Activated naive CD4-positive, alpha-beta T cell treated with anti-CD3 and anti-CD28 coated beads, Interleukin-2, amount 50 U/mL, for 72 hours (primary cell): Measurements from ENCODE around the gene ABL1. TPM values are rescaled to one million over a fixed set of nuclear protein-coding genes. Genes with fewer than 3 reads are reported as not detected.

ENCODE experiments used
- ATAC-seq, 2 donors: fragments of 150-1000 bp; cut with Tn5 transposase; 2 replicates each; pipeline ENCODE4 v1.10.0; 2021; ENCODE audit warnings: mild to moderate bottlenecking in 2 of 2, moderate library complexity in 2 of 2
- DNase-seq, 2 donors: peaks; one replicate each; pipeline ENCODE4 v3.0.0; 2021 to 2022; ENCODE audit warnings: low spot score in 2 of 2
- H3K27ac Mint-ChIP-seq, 2 donors: one replicate each; pipeline ENCODE4 v1.8.0; 2022; ENCODE audit warnings: mild to moderate bottlenecking in 2 of 2, mixed read lengths in 2 of 2
- H3K36me3 Mint-ChIP-seq, 2 donors: one replicate each; pipeline ENCODE4 v1.8.0; 2022; ENCODE audit warnings: mixed read lengths in 2 of 2
- H3K9me3 Mint-ChIP-seq, 2 donors: one replicate each; pipeline ENCODE4 v1.8.0; 2022; ENCODE audit warnings: mixed read lengths in 2 of 2
- total RNA-seq, 2 donors: library from RNA; stranded (reverse); gene quantifications; one replicate each; pipeline ENCODE4 v1.2.3, GENCODE V29; 2022

Gene ABL1
- total RNA-seq, 2 donors from 2014 or later: 24.4 to 35.0 TPM

GRCh38 chr9:130921989-130922892, 87.2 kb downstream of the ABL1 start:
- no peak for DNase-seq
- Mint-ChIP-seq H3K27ac (no peak overlapping the region), H3K9me3 (no peaks in the 10 kb centered on the region), H3K36me3 (no peaks in the 10 kb centered on the region)
- no peak for ATAC-seq

DNA sequence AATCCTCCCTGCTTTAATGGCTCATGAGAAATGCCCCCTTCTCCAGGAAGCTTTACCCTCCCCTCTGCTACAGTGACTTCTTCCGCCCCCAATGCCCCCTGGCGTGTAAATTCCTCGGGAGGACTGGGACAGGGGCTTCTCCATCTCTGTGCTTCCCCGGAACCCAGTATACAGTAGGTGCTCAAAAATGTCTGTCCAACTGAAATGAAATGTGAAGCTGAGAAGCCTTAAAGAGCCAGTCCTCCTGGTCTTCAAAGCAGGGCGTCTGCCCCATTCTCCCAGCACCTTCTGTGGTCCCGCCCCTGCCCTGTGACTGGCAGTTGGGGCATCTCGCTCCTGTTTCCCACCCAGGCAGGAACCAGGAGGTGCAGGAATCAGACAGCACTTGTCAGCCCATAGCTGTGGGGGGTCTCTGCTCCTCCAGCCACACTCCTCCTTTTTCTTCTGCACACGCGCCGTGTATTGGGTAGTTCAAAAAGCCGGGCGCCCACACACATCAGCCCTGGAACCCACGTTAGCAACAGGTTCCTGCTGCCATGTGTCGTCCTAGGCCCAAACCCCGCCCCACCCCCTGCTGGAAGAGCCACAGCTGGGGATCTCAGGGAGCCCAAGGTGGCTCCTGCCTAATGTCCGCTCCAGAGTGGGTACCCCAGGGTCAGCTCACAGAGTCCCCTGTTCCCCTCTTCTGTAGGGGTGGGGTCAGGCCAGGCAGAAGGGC, 88.0 kb downstream of the ABL1 start:
- ATAC-seq (no peak), DNase-seq (no peak)
- no peaks in the 10 kb centered on the region for H3K36me3 Mint-ChIP-seq
- H3K9me3 Mint-ChIP-seq: no peaks in the 10 kb centered on the region
- no peak overlapping the region for H3K27ac Mint-ChIP-seq

GRCh38 chr9:130923611-130924447, 88.8 kb downstream of the ABL1 start:
- H3K9me3 Mint-ChIP-seq: no peaks in the 10 kb centered on the region
- H3K36me3 Mint-ChIP-seq: no peaks in the 10 kb centered on the region
- no peak for DNase-seq
- no peak overlapping the region for H3K27ac Mint-ChIP-seq
- ATAC-seq: no peak

DNA sequence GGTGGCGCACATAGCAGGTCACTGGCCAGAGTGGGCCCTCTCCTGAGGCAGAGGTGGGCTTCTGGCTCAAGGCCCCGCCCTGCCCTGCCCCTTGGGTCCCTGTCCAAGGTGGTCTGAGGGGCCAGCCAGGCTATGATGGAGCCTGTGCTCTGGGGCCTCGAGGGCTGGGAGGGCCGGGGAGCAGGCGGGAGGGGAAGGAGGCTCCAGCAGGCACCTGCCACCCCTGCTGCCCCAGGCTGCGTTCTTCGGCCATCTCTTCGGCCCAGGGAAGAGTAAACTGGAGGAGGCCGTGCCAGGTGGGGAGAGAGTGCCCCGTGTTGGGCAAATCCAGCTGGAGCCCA, 89.4 kb downstream of the ABL1 start:
- no peak for ATAC-seq
- DNase-seq: no peak
- no peaks in the 10 kb centered on the region for H3K9me3 Mint-ChIP-seq
- no peaks in the 10 kb centered on the region for H3K36me3 Mint-ChIP-seq
- no peak overlapping the region for H3K27ac Mint-ChIP-seq

GRCh38 chr9:130925050-130925678, 90.1 kb downstream of the ABL1 start:
- H3K36me3 Mint-ChIP-seq: no peaks in the 10 kb centered on the region
- H3K9me3 Mint-ChIP-seq: no peaks in the 10 kb centered on the region
- no peak for ATAC-seq
- H3K27ac Mint-ChIP-seq: no peak overlapping the region
- DNase-seq: no peak

GRCh38 chr9:130927338-130927737, 92.3 kb downstream of the ABL1 start:
- Mint-ChIP-seq H3K9me3 (no peaks in the 10 kb centered on the region), H3K27ac (no peak overlapping the region), H3K36me3 (no peaks in the 10 kb centered on the region)
- DNase-seq (no peak), ATAC-seq (no peak)

GRCh38 chr9:130927995-130928900, 93.2 kb downstream of the ABL1 start:
- Mint-ChIP-seq H3K36me3 (no peaks in the 10 kb centered on the region), H3K27ac (no peak overlapping the region), H3K9me3 (no peaks in the 10 kb centered on the region)
- DNase-seq (no peak), ATAC-seq (peak in 1 of 2 donors; percentile 43)

- Mint-ChIP-seq H3K27ac (no peak overlapping the region), H3K9me3 (no peaks in the 10 kb centered on the region), H3K36me3 (no peaks in the 10 kb centered on the region)
- ATAC-seq: no peak
- no peak for DNase-seq
Measured at GRCh38 chr9:130929571-130930038, 94.6 kb downstream of the ABL1 start.

- no peaks in the 10 kb centered on the region for H3K9me3 Mint-ChIP-seq
Measured at GRCh38 chr9:130930132-130930803, 95.2 kb downstream of the ABL1 start.

DNA sequence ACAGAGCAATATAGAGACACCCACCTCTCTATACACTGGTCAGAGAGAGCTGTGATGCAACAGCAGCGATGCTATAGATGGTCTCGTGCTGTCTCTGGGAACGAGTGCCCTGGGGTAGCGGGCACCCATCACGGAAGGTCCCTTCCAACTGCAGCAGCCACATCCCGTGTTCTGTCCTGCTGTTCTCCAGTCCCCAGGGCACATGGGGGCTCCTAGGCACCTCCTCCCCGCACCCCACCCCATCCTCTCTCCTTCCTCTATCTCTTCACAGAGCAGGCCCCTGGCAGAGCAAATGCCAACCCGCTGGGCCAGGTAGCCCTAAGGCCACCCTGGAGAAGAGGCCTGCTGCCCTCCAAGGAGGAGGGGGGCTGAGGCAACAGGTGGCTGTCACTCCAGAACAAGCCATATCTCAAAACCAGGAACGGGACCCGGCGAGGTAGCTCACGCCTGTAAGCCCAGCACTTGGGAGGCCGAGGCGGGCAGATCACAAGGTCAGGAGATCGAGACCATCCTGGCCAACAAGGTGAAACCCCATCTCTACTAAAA, 95.8 kb downstream of the ABL1 start:
- DNase-seq (no peak), ATAC-seq (no peak)
- H3K27ac Mint-ChIP-seq: no peak overlapping the region
- no peaks in the 10 kb centered on the region for H3K36me3 Mint-ChIP-seq
- no peaks in the 10 kb centered on the region for H3K9me3 Mint-ChIP-seq

More at GRCh38 chr9:130930132-130930803, 95.2 kb downstream of the ABL1 start:
- Mint-ChIP-seq H3K36me3 (no peaks in the 10 kb centered on the region), H3K27ac (no peak overlapping the region)
- DNase-seq (no peak), ATAC-seq (no peak)

DNA sequence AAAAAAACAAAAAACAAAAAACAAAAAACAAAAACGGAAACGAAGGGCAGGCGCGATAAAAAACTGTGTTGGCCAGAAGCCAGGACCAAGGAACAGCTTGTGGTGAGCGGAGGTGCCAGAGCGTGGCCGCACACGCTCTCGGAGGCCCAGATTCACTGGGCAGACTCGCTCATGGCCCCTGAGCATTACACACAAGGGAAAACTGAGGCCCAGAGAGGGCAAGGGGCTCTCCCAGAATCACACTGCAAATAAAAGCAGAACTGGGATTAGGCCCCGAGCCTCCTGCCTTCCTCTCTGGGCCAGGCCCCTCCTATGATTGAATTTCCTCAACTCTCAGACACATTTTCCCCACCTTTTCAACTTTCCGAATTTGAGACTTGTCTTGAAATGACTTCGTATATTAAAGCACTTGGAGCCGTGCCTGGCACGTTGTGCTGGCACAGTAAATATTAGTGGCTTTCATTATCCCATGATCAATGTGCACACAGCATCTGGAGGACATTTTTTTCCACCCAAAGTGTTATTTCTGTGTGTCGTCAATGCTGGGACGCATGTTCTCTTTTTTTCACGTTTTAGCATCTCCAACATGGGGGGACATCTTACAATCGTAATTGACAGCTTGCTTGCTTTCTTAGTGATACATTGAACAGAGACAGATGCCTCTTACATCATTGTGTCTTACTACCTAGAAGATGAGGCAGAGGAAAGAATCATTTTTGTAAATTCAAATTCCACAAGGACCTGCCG, 96.6 kb downstream of the ABL1 start:
- H3K9me3 Mint-ChIP-seq: no peaks in the 10 kb centered on the region
- H3K27ac Mint-ChIP-seq: no peak overlapping the region
- no peak for DNase-seq
- no peak for ATAC-seq
- no peaks in the 10 kb centered on the region for H3K36me3 Mint-ChIP-seq

- Mint-ChIP-seq H3K27ac (no peak overlapping the region), H3K36me3 (no peaks in the 10 kb centered on the region), H3K9me3 (no peaks in the 10 kb centered on the region)
- DNase-seq (no peak), ATAC-seq (no peak)
Measured at GRCh38 chr9:130932255-130933079, 97.4 kb downstream of the ABL1 start.

DNA sequence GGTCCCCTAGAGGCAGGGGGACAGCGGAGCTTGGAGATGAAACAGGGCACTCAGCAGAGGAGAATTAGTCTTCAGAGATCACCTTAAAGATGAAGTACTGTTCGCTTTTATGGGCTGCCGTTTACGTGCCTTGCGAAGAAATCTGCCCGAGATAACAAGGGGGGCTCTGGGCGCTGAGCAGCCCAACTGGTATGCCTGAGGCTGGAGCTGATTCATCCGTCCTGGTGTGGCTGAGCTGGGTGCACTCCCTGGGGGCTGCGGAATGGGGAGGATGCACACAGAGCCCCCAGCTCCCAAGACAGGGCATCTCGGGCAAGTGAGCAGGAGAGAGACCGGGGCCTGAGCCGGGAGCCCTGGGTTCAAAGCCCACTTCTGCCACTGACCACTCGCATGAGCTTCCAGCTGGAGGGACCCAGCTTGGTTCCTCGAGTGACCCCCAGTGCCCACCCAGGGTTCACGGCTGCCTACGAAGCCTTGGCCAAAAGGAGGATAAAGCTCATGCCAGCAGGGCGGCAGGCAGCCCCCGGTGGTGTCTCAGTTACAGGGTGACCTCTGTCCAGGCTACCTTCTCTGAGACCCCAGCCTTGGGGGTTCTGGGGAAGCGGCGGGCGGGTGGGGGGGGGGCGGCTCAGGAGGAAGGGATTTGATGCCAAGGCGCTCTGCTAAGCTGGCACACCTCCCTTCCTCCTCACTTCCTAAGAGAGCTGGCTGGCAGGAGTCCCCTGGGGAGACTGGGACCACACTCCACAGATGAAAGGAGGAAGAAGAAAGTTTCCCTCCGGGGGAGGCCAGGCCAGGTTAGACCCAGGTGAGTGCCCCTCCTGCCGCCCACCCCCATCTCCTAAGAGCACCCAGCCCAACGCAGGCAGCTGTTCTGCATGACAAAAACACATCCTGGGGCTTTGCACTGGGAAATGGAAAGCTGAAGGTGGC, 98.3 kb downstream of the ABL1 start:
- no peak for ATAC-seq

More for the DNA sequence above, 98.3 kb downstream of the ABL1 start:
- H3K36me3 Mint-ChIP-seq: no peaks in the 10 kb centered on the region
- no peaks in the 10 kb centered on the region for H3K9me3 Mint-ChIP-seq
- no peak overlapping the region for H3K27ac Mint-ChIP-seq
- DNase-seq: no peak
